CD4-positive, alpha-beta T cell treated with Interleukin-17A for 4 hours (primary cell): ENCODE data around the gene NMNAT2.
"Not testable (repeated sequence)": the region's sequence is repeated elsewhere in the genome, so short reads cannot be mapped to it uniquely, and the experiment has no call there.

Source experiments
- DNase-seq: peaks from one replicate; pipeline ENCODE4 v3.0.0-alpha.2; 2020; ENCODE audit warnings: mixed read lengths

The NMNAT2 gene

DNA sequence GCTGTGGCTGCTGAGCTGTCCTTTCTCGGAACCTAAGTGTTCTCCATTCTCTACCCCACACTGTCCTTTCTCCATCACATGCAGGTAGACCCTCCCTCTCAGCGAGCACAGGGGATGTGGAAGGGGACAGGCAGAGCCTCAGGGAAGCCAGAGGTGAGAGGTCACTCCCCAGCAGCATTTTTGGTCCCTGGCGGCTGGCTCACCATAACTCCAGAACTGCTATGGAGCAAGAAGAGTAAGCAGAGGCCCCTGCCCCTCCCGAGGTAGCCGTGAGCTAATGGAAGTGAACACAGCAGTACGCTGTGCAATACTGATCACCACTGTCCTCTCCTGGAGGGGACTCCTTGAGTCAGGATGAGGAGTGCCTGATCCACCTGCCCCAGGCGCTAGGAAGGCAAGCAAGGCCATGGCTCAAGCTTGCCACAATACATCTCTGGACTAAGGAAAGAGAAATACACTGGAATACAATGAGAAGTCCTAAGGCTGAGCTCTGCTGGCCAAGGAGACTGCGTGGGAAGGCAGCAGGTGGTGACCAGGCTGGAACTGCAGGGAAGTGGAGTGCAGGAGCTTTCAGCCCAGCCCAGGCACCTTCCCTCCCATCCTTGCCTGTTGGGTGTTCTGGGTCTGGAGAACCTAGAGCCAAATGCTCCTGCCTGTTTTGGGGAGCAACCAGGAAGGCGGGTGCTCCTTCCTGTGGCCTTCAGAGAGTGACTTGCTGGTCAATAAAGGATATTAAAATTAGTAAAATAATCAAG is 135.9 kb downstream of the NMNAT2 start:
- DNase-seq: no peak

DNA sequence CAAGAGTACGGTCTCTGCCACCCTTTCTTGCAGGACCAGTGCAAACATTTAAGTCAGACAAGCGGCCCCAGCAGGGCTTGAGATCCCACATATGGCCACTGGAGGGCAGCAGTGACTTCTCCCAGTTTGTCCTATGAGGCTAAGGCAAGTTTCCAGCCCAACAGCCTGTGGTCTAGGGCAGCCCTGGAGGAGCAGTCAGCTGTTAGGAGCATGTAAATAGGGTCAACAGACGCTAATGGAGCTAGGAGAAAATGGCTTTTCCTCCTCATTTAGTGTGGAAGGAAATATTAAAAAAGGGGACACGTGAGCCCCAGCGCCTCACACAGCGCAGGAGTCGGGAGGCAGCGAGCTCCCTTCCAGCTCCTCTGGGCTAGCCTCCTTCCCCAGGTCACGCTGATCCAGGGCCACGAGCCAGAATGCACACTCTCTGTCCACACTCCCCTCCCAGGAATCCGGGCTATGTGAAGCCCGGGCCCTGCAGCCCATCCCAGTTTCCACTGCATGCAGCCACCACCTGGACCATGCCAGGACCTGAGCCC is 136.6 kb downstream of the NMNAT2 start:
- peak; percentile 74 for DNase-seq

DNA sequence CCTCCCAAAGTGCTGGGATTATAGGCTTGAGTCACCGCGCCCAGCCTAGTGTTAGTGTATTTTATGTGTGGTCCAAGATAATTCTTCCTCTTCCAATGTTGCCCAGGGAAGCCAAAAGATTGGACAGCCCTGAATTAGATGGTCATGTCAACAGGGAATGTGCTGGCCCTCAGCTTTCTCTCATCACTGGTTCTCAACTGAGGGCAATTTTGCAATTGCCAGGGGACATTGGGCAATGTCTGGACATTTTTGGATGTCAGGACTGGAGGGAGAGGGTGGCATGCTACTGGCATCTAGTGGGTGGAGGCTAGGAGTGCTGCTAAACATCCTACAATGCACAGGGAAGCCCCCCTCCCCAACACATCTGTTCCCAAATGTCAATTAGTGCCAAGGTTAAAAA is 137.1 kb downstream of the NMNAT2 start:
- no peak for DNase-seq

DNA sequence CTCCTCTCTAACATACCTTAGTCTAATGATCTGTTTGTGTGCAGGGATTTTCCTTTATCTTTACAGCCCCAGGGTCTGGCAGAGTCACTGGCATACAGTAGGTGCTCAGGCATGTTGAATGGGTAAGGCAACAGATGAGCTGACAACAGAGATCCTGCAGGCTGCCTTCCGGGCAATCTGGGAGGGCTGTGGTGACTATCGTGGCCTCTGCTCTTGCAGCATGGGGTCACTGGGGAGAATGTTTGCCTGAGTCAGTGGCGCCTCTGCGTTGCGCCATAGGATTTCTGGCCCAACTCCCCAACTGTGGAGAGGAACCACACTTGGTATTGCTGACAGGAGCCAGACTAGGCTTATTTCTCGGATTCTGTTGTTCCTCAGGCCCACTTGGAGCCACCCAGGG is 138.3 kb downstream of the NMNAT2 start:
- no peak for DNase-seq

DNA sequence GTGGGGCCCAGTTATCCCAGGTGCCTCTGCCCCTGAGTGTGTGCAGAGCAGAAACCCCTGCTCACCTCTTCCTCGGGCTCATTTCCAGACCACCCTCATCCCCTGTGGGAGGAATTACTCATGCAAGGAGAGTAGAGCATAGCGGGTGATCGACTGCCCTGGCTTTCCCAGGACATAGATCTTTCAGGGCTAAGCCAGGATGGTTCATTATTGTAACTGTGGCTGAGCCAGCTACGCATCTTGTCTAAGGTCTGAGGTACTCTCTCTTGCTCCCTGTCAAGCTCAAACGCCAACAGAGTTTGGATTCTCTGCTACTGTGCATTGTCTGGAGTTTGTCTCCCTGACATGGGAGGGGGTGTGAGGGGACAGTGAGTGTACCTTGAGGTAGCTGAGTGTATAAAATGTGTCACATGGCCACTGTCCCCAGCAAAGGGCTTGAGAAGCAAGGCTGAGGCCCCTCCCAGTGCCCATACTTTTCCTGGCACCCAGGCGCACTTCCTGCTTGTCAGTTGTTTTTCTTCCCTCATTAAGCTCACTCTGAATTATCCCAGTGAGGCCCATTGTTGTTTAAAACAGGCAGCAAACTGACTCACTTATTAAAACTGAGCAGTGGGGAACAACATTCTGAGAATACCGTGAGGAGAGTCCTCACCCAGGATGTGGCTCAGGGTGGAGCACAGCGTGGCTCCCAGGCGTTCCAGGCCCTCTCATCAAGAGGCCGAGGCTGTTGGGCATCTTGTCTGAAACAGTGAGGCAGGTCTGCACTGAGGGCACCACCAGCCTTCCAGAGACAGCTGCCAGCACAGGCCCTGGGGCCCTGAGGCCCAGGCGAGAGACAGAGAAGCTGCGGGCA is 139.2 kb downstream of the NMNAT2 start:
- no peak for DNase-seq

DNA sequence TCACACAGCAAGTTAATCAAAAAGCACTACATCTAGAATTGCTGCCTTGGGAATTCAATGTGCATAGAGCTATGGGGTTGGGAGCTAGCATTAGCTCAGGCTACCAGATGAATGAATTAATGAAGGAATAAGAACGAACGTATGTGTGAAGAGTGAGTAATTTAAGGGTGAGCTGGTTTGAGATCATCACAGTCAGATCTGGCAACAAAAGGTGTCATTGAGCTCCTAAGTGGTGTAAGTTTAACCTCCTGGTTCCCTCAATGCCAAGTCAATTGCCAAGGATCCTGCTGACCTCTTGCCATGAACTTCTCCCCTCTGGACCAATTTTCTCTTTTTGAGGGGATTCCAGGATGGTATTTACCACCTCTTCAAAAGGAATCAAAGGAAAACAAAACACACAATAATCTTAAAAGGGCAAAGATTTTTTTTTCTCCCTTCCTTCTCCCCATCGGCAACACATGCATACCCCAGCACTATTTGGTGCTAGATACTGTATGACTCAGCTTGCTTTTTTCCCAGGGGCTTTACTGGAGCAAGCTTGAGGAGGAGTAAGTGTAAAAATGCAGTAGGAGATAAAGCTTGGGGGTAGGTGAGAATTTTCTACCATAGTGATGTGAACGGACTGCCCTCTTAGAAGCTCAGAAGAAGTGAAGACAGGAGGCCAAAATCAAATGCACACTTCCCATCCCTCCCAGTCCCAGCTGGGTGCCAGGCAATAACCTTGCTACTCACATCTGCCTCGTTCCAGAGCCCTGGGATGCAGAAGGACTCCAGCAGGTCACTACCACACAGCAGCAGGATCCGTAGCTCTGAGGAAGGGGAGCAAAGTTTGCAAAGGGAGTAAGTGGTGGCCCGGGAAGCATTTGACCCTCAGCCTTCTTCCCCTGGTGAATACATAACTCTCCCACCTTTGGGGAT is 140.1 kb downstream of the NMNAT2 start:
- no peak for DNase-seq

DNA sequence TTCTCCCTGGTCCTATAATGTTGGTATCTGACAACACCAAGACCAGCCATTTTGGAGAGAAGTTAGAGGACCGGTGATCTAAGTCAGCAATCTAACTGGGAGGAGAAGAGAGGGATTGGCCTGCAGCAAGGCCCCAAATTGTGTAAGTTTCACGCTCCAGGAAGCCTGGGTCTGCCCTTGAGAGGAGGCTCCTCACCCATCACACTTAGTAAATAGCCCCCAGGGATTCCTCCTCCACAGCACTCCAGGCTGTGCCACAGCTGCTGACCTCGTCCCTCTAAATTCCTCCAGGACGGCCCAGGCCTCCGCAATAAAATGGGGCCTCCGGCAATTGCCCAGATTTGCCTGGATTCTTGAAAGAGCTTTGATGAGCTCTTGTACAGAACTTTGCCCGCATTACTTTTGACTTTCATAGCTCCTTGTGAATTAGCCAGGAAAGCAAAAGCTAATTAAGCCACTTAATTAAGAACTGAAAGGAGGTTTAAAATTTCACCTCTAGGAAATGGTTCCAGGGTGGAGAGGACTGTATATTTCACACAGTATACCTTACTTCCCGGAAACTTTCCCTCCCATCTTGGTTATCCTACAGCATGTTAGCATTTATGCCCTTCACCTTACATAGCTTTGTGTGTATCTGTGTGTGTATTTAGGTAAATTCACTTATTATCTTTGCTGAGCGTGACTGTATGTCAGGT is 141.6 kb downstream of the NMNAT2 start:
- no peak for DNase-seq

DNA sequence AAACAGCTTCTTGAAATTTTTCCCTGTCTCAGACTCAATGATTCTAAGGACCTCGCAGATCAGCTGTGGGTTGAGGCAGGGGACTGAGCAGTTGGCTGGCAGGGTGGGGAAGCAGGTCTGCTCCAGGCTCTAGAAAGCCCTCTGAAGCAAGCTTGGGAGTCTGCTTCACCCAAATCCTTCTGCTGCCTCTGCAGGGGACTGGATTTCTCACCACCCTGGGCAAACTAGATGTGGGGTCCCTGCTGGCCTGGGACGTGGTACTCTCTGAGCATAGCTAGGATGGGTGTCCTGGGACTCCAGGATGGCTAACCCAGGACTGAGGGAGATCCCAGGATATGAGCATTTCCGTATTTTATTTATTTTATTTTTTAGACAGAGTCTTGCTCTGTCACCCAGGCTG is 142.9 kb downstream of the NMNAT2 start:
- no peak for DNase-seq

DNA sequence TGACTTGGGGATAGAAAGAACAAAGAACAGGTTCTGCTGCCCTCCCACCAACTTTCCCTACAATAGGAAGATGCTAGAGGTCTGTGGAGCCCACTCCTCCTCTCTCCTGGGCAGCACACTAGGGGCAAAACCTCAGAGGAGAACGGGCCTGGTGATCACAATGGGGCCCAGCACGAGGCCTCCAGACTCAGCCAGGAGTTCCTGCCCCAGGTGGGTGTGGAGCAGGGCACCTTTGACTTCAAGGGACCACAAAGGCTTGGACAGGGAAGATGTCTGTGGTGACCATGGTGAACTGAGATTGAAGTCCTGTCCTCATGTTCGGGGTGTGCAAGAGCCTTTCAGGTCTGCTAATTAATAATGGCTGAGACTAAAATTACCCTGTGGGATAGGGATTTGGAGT is 143.3 kb downstream of the NMNAT2 start:
- DNase-seq: no peak

DNA sequence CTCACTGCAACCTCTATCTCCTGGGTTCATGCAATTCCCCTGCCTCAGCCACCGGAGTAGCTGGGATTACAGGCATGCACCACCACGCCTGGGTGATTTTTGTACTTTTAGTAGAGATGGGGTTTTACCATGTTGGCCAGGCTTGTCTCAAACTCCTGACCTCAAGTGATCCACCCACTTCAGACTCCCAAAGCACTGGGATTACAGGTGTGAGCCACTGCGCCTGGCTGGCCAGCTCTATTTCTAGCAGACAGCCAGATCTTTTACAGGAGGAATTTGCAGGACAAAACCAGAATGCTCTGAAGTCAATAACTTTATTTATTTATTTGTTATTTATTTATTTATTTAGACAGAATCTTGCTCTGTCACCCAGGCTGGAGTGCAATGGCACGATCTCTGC is 144.2 kb downstream of the NMNAT2 start:
- not testable (repeated sequence) for DNase-seq

DNA sequence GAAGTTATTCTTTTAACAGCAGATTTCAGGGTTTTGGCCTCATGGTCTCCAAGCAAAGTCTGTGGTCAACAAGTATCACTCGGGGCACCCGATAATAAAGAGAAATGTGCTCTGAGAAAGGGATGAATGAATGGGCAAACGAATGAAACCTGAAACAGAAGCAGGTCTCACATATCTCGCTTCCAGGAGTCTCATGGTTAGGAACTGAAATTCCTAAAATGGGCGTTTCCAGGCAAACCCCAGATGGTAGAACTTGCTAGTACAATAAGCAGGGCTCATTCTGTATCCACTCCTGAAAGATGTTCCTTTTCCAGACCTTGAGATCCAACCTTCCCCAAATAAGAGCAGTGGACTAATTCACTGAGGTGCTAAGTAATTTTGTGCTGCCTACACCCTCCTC is 144.9 kb downstream of the NMNAT2 start:
- no peak for DNase-seq

DNA sequence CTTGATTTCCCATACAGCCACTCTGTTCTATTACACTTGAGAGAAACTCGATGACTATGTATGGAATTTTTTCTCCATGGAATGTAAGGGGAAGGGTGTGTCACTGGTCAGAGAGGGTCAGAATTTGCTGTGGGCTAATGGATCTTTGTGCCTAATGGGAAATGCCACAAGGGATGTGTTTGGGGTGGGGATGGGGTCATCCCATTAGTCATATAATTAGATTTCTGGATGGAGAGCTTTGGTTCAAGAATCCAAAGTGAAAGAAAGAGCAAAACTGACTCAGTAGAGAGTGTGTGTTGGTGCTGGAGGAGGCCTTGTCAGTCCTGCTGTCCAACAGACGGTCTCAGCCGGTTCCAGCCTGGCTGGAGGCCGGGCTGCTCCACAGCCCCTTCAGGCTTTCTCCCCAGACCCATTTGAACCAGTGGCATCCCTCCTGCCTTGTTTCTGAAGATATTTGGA is 145.8 kb downstream of the NMNAT2 start:
- DNase-seq: no peak

DNA sequence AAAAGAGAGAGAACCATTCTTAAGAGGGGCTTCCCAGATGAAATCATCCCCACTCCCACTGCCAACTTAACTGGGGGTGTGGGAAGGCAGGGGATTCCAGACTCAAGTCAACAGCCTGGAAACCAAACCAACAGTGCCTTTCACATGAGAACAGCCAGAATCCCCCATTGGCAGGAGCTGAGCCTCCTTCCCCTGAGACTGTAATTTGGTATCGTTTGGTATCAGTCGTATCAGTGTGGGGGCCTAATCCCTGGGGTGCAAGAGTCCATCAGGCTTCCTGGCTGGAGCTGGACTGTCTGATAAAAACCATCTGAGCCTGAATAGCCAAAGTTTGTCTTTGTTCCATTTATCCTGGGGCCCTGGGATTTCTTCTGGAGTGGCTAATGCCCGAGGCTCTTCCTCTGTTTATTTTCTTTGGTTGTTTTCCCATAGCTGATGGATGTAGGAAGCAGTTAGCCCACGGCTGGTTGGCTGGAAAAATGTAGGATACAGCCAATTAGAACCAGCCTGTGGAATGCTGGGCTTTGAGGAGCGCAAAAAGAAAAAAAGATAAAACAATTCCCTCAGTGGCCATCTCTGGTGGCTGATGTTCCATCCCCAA is 147.5 kb downstream of the NMNAT2 start:
- no peak for DNase-seq

DNA sequence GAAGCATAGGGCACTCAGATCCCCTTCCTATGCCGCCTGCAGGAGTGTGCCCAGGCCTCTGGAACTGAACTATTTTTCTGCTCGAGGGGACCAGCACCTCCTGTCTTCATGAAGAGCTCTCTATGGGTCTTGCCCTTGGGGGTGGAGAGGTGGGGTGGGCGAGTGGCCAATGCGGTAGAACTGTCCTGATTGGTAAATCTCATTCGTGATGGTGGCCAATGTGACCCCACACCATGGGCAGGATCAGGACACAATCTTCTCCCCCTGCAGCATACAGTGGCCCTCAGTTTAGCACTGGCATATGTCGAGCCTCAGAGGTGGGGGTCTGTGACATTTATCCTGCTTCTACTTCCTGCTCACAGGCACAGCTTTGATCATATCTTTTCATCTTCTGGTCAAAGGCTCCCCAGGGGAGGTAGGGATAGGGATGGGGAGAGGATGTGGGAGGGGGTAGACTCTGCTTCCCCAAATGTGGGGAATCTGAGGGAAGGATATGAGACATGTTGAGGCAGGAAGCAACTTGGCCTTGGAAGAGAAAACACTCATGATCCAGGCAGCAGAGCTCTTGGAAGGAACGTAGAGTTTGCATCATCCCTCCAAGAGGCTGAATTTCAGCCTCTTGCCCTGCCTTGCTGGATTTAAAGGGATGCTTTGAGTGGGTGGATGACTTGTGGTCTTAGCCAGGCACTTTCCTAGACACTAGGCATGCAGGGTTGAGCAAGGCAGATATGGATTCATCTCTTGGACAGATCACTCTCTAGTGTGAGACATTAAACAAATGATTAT is 150.3 kb downstream of the NMNAT2 start:
- no peak for DNase-seq

DNA sequence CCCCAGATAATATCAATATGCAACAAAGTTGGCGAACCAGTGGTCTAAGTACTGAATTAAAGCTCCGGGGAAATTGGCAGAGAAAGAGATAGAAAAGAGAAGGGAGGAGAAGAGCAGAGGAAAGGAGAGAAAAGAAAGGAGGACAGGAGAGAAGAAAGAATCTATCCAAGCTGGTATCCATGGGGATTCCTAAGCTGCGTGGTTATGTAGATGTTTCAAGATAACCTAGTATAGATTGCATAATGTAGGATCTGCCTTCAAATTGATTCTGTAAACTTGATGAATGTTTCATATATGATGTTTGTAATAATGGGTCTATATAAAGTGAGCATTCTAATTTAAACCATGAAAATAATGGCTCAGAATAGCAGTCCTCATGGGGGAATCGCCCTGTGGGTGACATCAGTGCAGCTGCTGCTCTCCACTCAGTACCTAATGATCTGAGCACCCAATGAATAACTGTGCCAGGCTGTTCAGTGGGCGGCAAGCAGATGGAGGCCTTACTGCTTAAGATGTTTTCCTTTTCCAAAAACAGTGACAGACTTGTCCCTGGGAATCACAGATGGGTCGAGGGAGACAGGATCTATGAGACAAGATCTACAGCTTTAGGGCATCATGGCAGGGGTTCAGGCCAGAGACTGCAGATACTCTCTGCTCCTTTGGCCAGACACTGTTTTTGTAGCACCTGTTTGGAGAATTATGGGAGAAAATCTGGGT is 154.1 kb downstream of the NMNAT2 start:
- DNase-seq: no peak

DNA sequence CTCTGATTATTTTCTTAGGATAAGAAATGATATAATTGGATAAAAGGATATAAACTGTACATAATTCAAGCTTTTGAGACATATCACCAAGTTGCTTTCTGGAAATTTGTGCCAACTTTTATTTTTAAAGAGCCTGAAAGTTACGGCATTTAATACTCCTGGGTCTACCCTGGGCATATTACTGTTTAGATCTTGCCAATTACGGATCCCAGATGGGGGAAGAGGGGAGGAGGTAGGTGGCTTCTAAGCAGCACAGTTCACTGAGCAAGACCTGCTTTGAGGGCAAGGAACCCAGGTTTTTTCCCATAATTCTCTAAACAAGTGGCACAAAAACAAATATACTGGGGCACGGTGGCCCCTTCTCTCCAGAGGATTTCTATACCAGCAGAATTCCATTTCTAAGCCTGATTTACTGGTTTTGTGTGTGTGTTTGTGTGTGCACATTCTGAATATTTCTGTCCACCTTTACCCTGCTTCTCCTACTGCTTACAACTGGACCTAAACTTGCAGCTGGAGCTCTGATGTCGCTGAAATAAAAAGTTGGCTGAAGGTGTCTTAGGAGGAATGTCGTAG is 155.5 kb downstream of the NMNAT2 start:
- no peak for DNase-seq

DNA sequence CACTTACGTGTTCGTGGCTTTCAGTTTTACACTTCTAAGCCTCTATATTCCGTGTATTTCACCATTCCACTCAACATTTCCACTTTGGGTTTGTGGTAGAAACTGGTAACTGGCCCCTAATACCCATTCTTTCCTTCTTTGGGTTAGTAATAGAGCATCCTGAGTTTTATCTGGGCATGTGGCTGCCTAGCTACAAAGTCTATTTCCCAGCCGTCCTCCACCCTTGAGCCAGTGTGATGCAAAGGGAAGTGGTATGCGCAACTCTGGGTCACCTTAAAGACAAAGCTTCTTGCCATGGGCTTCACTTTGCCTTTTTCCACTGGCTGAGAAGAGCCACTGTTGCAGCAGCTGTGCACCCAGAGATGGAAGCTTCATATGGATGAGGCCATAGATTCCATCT is 158.3 kb downstream of the NMNAT2 start:
- DNase-seq: no peak

DNA sequence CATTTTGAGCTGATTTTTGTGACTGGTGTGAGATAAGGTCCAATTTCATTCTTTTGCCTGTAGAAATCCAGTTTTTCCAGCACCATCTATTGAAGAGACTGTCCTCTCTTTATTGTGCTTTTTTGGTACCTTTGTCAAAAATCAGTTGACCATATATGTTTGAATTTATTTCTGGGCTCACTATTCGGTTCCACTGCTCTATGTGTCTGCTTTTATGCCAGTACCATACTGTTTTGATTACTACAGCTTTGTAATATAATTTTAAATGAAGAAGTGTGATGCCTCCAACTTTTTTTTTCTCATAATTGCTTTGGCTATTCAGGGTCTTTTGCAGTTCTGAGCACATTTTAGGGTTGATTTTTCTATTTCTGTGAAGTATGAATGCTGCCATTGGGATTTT is 163.1 kb downstream of the NMNAT2 start:
- no peak for DNase-seq

DNA sequence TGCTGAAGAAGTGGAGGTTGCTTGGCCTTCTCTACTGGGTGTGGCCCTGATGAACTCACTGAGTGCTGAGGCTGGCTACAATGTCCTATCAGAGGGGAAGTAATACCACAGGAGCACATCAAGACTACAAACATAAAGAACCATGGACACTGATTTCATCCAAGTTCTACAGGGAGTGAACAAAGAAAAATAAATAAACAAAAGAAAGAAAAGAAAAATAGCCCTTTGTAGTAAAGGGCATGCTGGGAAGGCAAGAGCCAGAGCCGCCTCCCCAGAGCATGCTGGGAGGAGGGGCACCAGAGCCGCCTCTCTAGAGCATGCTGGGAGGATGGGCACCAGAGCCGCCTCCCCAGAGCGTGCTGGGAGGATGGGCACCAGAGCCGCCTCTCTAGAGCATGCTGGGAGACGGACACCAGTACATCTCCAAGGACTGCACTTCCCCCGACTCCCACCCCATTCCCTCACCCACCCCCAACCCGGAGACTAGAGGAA is 166.2 kb downstream of the NMNAT2 start:
- no peak for DNase-seq
